LHCN-M2 (cell line): Measurements from ENCODE around the gene MUC4. TPM values are rescaled to one million over a fixed set of nuclear protein-coding genes. Genes with fewer than 3 reads are reported as not detected.
"Not testable (repeated sequence)": the region's sequence is repeated elsewhere in the genome, so short reads cannot be mapped to it uniquely, and the experiment has no call there.

Source experiments
- DNase-seq: peaks from one replicate; pipeline ENCODE4 v3.0.0-alpha.2; 2012; ENCODE audit warnings: low read depth
- total RNA-seq: library from RNA; depleted of rRNA; stranded (reverse); fragments of >200 nt; gene quantifications from 2 replicates; pipeline ENCODE4 v1.2.3, GENCODE V29; 2014

MUC4 gene
- total RNA-seq, 1 experiment from 2014 or later, result not detected

DNA sequence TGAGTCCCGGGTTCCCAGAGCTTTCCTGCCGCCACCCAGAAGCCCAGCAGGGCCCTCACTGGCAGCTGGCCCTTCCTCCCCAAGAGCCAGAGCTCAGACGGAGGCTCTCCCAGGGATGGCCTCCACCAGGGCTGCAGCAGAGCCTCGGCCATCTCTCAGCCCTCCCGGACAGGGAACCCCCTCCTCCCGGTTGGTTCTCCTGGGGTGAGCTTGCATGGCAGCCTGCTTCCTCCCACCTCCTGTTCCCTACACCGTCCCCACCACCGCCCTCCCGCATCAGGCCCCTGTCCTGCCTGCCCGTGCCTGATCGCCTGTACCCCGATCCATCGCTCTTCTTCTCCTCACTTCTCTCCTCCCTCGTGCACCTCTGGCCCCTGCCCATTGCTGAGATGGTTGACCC is 24.1 kb upstream of the MUC4 start:
- DNase-seq, result no peak

- DNase-seq, result no peak
Observed at GRCh38 chr3:195834675-195835583, 23.2 kb upstream of the MUC4 start.

DNA sequence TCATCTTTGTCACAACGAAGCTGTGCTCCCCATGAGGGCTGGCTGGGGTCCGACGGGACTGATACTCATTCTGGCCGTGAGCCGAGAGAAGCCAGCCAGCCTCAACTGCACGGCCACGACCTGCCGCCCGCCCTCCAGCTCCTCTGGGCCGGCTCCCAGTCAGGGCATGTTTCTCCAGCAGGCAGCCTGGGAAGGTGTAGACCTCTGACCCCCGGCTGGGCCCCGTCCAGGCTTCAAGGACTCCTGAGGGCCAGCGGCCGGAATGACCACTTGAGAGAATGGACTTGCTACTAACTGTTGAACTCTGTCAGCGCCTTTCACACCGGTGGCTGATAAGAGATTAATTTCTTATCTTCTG is 18.1 kb upstream of the MUC4 start:
- DNase-seq, result no peak

DNA sequence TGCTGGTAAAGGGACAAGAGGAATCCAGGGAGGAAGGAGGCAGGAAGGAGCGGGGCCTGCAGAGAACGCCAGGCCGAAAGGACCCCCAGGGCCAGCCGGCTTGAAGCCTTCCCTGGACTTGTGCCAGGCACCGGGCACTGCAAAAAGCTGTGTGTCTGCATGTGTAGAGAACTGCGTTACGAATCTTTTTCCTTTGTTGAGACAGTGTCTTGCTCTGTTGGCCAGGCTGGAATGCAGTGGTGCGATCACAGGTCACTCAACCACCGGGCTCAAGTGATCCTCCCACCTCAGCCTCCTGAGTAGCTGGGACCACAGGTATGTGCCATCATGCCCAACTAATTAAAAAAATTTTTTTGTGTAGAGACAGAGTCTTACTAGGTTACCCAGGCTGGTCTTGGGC is 17.0 kb upstream of the MUC4 start:
- no peak for DNase-seq

- no peak for DNase-seq
Observed at GRCh38 chr3:195825857-195826804, 14.4 kb upstream of the MUC4 start.

DNA sequence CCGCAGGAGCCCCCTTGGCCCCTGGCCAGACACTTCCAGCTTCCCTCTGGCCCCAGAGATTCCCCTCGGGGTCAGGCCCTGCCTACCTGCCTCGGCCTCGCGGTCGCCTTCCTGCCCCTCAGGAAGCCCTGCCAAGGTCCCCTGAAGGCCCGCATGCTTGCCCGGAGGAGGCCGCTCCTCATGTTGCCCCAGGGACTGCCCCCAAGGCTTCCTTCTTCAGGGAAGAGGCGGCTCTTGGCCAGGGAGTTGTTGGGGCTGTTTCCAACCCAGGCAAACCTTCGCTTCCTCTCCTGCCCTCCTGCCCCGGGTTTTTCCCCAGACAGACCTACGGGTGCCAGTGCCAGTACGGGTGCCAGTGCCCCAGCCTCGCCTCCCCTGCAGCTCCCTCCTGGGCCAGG is 13.5 kb upstream of the MUC4 start:
- DNase-seq, result no peak

- not testable (repeated sequence) for DNase-seq
Observed at GRCh38 chr3:195824425-195825190, 12.9 kb upstream of the MUC4 start.

GRCh38 chr3:195823999-195824398 is 12.3 kb upstream of the MUC4 start:
- DNase-seq, result no peak

- DNase-seq, result no peak
Observed at GRCh38 chr3:195823280-195823679, 11.6 kb upstream of the MUC4 start.

GRCh38 chr3:195822131-195822696 is 10.5 kb upstream of the MUC4 start:
- no peak for DNase-seq

DNA sequence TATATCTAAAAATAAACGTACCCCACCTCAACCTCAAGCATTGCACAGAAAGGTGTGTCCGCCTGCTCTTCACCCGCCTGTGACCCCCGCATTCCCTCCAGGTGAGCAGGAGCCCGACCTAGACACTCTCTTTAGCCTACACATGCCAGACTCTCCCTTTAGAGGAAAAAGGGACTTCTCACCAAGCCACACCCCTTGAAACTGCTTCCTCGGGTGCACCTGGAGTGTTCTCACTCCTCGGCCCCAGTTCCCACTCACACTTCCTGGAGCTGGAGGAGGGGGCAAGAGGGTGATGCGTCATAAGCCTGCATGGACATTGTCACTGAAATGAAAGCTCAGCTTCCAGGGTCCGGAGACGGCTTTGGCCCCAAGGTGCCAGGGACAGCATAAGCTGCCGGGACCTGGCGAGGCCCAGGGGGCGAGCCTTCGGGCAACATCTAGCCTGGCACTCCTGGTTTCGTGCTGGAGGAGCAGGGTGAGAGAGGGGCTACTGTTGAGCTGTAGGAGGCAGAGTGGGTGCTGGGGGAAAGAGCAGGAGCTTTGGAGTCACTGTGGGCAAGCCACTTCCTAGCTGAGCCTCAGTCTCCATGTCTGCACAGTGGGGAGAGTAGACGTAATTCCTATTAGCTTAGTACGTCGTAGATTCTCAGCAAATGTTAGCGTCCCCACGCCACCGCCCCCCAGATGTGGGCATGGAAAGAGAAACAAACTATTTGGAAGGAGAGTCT is 9.8 kb upstream of the MUC4 start:
- no peak for DNase-seq

- no peak for DNase-seq
Observed at GRCh38 chr3:195820901-195821300, 9.2 kb upstream of the MUC4 start.

GRCh38 chr3:195820186-195820585 is 8.5 kb upstream of the MUC4 start:
- DNase-seq, result no peak

DNA sequence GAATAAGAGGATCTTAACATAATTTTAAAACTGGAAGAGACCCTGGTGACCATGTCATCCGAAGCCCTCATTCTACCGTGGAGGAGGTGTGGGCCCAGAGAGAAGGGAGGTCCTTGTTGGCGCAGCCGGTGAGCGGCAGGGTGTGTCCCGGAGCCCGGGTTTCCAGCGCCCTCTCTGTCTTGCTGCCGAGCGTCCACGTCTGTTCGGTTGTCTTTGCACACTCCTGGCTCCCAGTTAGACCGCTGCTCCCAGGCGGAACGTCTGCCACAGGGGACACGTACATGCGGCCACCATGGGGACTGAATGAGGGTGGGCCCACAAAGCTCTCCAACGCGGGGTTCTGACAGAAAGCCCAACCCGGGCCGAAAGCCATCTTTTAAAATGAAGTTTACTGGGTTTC is 6.6 kb upstream of the MUC4 start:
- DNase-seq, result no peak

DNA sequence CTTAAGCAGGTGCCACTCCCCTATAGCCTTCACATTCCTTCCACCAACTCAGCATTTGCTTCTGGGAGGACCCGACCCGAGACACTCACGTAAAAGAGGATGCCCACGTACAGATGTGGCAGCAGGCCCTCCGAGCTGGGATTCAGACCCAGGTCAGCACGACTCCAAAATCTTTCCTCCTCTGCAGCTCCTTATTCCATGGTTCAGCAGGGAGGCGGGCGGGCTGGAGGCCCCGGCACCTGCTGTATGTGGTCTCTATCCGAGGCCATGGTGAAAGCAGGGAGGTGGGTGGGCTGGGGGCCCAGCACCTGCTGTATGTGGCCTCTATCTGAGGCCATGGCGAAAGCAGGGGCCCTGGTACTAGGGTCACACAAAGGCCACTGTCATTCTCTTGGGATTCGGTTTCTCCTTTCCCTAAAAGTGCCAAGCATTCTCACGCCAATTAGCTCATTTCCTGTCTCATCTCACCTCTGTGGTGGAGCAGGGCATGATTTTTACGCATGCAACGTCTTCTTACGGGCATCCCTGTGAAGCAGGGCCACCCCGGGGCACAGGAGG is 5.9 kb upstream of the MUC4 start:
- DNase-seq, result no peak

DNA sequence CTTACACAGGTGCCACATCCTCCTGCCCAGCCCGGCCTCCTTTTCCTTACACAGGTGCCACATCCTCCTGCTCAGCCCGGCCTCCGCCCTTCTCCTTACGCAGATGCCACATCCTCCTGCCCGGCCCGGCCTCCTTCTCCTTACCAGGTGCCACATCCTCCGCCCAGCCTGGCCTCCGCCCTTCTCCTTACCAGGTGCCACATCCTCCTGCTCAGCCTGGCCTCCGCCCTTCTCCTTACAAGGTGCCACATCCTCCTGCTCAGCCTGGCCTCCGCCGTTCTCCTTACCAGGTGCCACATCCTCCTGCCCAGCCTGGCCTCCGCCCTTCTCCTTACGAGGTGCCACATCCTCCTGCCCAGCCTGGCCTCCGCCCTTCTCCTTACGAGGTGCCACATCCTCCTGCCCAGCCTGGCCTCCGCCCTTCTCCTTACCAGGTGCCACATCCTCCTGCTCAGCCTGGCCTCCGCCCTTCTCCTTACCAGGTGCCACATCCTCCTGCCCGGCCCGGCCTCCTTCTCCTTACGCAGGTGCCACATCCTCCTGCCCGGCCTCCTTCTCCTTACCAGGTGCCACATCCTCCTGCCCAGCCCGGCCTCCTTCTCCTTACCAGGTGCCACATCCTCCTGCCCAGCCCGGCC is 4.7 kb upstream of the MUC4 start:
- DNase-seq, result not testable (repeated sequence)

GRCh38 chr3:195815169-195815771 is 3.5 kb upstream of the MUC4 start:
- DNase-seq, result no peak

DNA sequence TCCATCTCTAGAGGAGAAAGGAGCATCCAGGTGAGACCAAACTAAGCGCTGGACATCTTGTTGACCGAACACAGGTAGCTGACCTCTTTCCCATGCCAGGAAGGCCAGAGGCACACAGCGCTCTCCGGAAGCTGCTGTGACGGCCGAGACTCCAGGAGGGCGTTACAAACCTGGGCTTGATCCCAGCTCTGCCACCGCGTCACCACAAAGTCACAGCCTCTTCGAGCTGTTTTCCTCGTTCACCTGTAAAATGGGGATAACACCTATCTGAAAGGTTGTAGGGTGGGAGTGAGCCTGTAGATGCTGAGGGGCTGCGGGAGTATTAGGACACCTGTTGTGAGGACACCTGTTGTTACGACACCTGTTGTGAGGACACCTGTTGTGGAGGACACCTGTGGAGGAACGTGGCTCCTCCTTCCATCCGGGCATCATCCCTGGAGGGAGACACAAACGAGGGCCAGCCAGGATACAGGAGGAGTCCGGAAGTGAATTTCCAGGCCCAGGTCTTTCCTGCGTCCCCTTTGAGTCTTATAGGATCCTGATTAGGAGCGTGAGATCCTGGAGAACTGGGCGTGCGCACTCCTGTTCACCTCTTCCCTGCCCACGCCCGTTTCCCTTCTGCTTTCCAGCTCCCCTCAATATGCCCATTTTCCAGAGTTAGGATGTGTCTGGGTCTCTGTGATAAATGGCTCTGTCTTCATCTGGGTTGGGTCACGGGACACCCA is 2.3 kb upstream of the MUC4 start:
- no peak for DNase-seq

DNA sequence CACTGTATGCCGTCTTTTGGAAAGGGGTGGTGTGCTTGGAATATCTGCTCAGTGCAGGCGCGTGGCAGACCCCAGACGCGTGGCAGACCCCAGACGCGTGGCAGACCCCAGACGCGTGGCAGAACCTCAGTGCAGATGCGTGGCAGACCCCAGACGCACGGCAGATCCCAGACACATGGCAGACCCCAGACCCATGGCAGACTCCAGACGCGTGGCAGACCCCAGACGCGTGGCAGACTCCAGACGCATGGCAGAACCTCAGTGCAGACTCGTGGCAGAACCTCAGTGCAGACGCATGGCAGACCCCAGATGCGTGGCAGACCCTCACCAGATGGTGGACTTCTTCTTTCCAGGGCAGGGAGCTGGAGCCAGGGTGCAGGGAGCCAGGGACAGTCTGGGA is 637 bp upstream of the MUC4 start:
- no peak for DNase-seq
